Stimulated activated CD8-positive, alpha-beta memory T cell treated with anti-CD3 and anti-CD28 coated beads, Interleukin-15, amount 100 ng/mL, for 1 hour (primary cell): ENCODE measurements around the gene TRIM8.
"Not testable (repeated sequence)": the region's sequence is repeated elsewhere in the genome, so short reads cannot be mapped to it uniquely, and the experiment has no call there.

Experiments
- DNase-seq: peaks from one replicate; pipeline ENCODE4 v3.0.0-alpha.2; 2020; ENCODE audit warnings: low read depth

Gene TRIM8

DNA sequence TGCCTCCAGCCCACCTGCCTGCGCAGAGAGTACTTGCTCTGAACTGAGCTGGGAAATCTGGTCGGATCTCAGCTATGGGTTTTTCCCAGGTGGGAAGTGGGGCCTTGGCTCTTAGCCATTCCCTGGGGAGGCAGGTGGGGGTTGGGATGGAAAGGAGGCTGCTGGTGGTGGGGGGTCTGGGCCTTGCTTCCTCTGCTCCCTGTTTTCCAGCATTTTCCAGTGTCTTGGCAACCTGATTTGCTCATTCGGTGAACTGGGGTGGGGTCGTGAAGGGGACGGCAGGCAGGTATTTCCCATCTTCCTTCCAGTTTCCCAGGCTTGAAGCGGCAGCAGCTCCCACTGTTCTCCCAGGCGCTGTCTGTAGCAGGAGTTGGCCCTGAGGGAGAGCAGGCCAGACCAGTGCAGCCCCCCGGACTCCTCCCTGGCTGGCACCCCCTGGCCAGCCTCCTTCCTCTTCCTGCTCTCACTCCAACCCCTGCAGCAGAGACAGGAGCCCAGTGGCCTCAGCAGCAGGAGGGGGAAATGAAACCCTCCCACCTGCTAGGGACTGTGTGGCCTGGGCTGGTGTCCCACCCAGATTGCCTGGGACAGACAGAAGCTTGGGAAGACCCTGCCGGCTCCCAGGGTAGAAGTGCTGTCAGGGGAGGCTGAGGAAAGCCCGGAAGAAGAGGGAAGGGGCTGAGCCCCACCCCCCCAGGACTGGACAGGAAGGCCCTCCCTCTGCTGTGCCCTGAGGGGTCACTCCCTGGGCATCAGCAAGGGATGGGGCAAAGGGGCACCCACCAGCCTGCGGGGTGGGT is 6.6 kb downstream of the TRIM8 start:
- DNase-seq: no peak

DNA sequence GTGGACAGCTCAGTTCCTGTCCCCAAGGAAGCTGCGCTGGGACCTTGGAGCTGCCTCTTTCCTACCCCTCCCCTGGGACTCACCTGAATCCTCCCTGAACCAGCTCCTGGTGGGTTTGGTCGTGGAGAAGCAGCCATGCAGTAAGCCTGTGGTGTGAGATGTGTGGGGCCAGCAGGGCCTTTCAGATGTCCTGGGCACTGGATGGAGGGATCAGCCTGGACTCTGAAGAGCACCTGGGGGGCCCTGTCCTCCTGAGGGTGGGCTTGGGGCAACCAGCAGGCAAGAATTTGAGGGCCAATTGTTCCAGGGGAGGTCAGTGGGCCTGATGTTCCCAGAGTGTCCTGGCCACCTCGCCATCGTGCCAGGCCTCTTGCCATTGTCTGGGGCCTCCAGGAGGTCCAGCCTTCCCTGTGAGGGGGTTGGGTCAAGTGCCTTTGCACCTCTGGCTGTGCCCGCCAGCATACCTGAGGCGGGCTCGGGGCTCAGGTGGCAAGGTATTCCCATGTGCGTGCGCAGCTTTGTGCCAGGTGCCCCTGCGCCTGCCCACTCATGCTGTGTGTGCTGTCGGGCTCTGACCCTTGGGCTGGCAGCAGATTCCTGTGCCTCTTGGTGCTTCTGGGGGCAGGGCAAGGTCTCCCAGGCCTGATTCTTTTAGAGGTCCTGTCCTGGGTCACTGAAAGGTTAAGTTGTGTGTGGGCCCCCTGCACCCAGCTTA is 7.3 kb downstream of the TRIM8 start:
- no peak for DNase-seq

DNA sequence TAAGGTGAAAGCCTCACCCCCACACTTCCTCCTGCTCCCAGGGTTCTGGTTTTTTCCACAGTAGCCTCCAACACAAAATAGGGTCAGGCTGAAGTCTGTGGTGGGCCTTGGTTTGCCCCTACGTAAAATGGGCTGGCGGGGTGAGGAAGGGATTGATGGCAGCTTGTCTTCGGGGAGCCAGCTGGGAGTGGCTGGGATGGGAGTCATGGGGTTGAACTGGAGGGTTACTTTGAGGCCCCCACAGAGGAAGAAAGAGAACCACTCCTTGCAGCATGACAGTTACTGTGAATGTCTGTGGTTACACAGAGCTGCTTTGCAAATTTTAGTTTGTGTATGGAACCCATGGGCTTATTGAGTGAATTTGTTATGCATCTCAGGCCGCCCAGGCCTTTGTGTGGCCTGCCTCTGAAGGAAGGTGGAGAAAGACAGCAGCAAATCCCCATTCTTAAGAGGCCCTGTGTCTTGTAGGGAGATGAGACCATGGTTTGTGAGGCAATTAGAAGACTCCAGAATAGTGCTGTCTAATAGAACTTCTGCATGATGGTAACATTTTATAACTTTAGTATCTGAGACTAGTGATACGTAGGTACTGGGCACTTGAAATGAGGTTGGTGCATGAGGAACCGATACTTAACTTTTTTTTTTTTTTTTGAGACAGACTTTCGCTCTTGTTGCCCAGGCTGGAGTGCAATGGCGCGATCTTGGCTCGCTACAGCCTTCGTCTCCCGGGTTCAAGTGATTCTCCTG is 8.1 kb downstream of the TRIM8 start:
- no peak for DNase-seq

- no peak for DNase-seq
These were observed 8.8 kb downstream of the TRIM8 start for GRCh38 chr10:102653060-102653459.

DNA sequence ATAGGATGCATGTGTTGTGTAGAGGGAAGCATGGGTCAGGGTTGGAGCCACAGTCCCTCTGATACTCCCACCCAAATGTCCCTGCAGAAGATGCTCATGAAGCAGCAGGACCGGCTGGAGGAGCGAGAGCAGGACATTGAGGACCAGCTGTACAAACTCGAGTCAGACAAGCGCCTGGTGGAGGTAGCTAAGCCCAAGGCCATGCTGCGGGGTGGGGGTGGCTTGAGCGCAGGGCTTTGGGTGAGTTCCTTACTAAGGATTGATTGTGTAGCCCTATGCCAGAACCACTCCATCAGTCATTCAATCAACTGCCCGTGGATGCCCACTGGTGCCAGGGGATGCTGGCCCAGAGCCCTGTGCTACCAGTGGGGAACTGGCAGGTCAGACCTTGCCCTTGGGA is 10.3 kb downstream of the TRIM8 start:
- DNase-seq: no peak

DNA sequence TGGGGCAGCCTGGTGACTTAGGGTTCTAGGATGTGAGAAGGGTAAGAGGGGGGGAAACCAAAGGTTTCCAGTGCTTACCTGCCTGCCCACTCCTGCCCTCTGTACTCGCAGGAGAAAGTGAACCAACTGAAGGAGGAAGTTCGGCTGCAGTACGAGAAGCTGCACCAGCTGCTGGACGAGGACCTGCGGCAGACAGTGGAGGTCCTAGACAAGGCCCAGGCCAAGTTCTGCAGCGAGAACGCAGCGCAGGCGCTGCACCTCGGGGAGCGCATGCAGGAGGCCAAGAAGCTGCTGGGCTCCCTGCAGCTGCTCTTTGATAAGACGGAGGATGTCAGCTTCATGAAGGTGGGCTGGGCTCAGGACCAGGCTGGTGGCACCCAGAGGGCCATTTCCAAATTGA is 10.7 kb downstream of the TRIM8 start:
- no peak for DNase-seq

GRCh38 chr10:102656026-102656425 is 11.7 kb downstream of the TRIM8 start:
- no peak for DNase-seq

DNA sequence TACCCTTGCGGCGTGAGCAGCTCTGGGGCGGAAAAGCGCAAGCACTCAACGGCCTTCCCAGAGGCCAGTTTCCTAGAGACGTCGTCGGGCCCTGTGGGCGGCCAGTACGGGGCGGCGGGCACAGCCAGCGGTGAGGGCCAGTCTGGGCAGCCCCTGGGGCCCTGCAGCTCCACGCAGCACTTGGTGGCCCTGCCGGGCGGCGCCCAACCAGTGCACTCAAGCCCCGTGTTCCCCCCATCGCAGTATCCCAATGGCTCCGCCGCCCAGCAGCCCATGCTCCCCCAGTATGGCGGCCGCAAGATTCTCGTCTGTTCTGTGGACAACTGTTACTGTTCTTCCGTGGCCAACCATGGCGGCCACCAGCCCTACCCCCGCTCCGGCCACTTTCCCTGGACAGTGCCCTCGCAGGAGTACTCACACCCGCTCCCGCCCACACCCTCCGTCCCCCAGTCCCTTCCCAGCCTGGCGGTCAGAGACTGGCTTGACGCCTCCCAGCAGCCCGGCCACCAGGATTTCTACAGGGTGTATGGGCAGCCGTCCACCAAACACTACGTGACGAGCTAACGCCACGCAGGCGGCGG is 12.6 kb downstream of the TRIM8 start:
- no peak for DNase-seq

GRCh38 chr10:102657451-102657850 is 13.2 kb downstream of the TRIM8 start:
- no peak for DNase-seq

GRCh38 chr10:102657984-102658724 is 13.9 kb downstream of the TRIM8 start:
- no peak for DNase-seq

DNA sequence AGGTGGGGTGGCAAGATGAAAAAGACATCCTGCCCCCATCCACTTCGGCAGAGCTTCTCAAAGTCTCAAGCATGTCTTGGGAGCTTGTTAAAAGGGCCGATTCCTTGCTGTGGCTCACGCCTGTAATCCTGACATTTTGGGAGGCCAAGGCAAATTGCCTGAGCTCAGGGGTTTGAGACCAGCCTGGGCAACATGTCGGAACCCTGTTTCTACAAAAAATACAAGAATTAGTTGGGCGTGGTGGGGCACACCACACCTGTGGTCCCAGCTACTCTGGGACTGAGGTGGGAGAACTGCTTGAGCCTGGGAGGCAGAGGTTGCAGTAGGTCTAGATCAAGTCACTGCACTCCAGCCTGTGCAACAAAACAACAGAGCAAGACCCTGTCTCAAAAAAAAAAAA is 14.5 kb downstream of the TRIM8 start:
- DNase-seq: no peak

DNA sequence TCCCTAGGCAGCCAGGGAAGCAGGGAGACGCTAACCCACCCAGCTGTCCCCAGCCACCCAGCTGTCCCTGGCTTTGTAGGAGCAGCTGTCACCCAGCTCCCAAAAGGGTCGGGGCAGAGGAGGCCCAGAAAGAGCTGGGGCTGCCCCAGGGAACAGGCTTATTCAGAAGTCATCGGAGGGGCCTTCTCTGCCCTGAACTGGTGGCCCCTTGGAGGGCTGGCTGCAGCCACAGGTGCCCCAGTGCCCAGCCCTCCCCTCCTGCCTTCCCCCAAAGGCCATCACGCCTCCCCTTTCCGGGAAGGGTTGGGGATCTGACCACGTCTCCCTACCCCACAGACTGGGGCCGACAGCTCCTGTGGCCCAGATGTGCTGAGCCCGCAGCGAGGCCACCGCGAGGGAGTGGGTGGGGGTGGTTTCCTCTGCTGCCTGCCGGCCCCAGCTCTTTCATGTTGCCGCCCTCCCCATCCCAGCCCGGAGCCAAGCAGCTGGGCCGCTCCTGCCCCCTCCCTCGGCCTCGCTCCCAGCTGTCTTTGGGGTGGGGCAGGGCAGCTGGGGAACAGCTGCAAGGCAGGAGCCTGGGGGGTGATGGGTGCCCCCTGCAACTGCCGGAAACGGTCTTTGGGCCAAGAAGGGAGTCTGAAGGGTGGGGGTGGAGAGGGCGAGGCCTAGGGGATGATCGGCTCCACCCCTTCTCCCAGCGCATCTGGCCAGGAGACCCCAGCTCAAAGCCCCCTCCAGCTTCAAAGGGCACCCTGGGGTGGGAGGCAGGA is 16.8 kb downstream of the TRIM8 start:
- no peak for DNase-seq

GRCh38 chr10:102661658-102662028 is 17.4 kb downstream of the TRIM8 start:
- DNase-seq: no peak

DNA sequence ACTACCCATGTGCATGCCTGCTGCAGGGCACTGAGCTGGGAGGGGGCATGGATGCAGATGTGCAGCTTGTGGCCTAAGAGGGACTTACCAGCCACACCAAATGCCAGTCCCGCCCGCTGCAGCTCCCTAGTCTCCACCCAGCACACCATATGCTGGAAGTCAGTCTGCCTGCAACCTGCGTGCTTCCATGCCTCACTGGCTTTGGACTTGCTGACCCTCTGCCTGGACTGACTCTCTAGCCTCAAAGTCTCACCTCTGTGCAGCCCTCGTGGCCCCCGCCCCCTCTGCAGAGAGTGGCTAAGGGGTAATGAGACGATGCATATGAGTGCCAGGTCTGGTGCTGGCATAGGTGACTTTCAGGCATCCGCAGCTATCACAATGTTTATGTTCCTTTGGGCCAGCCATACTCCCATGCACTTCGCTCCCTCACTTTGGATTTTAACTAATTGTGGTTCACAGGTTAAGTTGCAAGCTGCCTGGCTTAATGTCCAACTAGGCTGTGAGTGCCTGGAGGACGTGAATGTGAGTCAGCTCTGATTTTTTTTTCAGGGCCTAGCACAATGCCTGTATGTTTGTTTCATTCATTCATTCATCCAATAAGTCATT is 21.7 kb downstream of the TRIM8 start:
- DNase-seq: no peak

DNA sequence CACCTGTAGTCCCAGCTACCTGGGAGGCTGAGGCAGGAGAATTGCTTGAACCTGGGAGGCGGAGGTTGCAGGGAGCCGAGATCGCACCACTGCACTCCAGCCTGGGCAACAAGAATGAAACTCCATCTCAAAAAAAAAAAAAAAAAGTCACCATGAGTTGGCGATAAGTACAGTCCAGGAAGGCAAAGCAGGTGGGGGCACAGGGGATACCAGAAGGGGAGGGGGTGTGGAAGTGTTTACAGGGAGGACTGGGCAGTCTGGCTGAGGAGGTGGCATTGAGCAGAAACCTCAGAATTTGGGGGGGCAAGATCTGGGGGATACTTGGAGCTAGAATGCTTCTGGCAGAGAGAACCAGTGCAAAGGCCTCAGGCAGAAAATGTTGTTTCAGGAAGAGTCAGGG is 23.1 kb downstream of the TRIM8 start:
- DNase-seq: not testable (repeated sequence)

DNA sequence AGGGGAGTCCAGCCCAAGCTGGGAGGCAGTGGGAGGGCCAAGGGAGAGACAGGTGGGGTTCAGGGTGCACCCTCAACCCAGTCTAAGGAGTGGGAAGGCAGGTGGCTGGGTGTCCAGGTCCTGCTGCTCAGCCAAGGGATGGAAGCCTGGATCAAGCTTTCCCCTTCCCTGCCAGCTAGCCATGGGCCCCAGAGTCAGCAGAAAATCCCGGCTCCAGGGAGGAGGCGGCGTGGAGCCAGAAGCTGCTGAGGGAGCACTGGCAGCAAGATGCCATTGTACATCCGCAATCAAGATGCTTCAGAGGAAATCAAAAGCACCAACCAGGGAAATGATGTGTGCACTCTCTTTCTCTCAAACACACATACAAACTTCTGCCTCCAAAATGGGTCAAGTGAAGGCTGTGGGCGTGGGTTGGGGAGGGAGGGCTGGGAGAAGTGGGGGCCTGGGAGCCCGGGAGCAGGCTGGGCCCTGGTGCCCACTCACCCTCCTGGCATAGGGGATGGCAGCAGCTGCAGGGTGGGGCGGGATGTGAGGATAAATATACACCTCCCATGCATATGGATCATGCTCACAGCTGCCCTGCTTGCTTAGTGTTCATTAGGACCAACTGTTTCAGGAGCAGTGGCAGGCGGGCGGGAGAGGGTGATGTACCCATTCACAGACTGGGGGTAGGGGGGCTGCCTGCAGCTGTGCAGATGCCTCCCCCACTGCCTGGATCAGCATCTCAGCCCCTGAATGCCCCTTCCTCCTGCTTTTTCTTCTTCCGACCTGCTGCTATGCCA is 24.2 kb downstream of the TRIM8 start:
- DNase-seq: no peak

DNA sequence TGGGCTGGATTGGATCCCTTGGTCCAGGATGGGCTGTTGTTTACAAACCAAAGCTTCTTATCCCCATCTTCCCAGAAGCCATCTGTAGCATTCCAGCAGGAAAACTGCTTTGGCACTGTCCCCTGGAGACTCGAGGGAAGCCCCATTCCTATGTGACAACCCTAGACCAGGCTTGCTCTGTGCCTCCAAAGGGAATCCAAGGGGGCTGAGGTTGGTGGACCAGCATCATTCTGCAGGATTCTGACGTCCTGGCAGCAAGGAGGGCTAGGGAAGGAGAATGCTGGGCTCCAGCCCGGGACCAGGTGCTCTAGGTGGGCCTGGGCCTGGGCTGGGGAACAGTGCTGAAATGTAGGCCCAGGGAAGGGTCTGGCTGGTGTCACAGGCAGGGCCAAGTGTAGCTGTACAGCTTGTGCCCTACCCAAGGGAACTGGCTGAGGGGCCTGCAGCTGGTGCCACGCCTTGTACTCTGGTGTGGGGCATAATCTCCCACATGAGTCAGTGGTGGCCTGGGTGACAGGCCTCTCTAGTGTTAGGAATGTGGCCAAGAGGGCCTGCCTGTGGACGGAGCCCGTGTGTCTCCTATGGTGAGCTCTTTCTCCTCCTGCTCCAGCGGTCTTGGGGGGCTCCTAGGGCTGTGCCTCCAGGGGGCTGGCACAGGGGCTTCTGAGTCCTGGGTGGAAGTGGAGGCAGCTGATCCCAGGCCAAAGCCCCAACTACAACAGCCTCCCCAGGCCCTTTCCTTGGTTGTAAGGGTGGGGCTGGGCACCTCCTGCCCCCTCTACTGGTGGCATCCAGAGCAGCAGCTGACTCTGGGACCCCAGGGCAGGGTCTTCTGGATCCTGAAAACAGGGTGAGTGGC is 25.2 kb downstream of the TRIM8 start:
- no peak for DNase-seq

DNA sequence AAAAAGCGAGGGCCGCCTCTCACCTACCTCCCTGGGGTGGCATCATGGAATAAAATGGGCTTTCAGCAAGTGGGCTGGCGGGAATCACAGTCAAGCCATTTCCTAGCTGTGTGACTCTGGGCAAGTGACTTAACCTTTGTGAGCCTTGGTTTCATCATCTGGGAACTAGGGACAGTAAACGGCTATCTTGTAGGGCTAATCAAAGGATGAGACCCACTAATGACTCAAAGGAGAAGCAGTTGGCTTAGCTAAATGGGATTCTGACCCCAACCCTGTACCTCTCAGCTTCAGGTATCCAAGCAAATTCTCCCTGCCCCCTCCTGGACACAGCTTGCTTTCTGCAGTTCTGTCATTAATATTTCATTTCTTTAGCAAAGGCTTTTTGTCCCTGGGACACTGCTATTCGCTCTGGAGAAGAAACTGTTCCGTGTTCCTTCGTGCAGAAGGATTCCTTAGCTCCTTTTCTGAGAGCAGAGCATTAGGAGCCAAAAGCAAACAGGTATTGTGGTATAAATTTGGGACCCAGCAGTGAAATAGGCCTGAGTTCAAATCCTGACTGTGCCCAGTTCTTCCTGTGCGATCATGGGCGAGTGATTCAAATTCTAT is 25.9 kb downstream of the TRIM8 start:
- DNase-seq: no peak
